Gastrocnemius medialis (tissue), 4 donors: ENCODE data around the gene PRKD1.

ENCODE experiments used
- CTCF ChIP-seq, 5 experiments: fragments of 450-650 bp in 3 of 5; fragments of 200-600 bp in 2 of 5; sonication (generic) in 2 of 5; IDR thresholded peaks in 4 of 5; conservative IDR thresholded peaks in 1 of 5; 1 replicate in 4 of 5; 2 replicates in 1 of 5; pipeline ENCODE4 v1.5.1; 2016 to 2019; ENCODE audit warnings: antibody characterized with exemption in 5 of 5, mild to moderate bottlenecking in 3 of 5, moderate library complexity in 3 of 5
- POLR2A ChIP-seq, 2 donors: fragments of 450-650 bp; IDR thresholded peaks; one replicate each; pipeline ENCODE4 v1.6.1; 2017; ENCODE audit warnings: antibody characterized with exemption in 2 of 2, mild to moderate bottlenecking in 2 of 2, moderate library complexity in 2 of 2

- no peak for TF ChIP-seq CTCF (IDR thresholded peaks at IDR 0.05 in 4 of 5, conservative IDR thresholded peaks at IDR 0.05 in 1 of 5)
- no peak for TF ChIP-seq POLR2A (IDR thresholded peaks at IDR 0.05)
Observed at GRCh38 chr14:29857551-29857950, 70.1 kb downstream of the PRKD1 start.
